OCI-LY7 (cell line): Measurements from ENCODE around the gene PIK3AP1. TPM values are rescaled to one million over a fixed set of nuclear protein-coding genes. Genes with fewer than 3 reads are reported as not detected.

Experiments
- BruUV-seq: library from RNA; stranded (reverse); fragments of 400-500 nt; replicated peaks from 2 replicates; lab custom pipeline; 2021; lab: Mats Ljungman, UMichigan
- CTCF ChIA-PET: fragments of 300-600 bp; sonication (Branson Sonifier 250); formaldehyde crosslinking; loops from one replicate; lab custom pipeline; 2022; ENCODE audit warnings: antibody characterized with exemption; ENCODE audit not compliant: unreplicated experiment; lab: Charles Lee
- POLR2A ChIA-PET: fragments of 300-600 bp; sonication (Branson Sonifier 250); formaldehyde crosslinking; loops from one replicate; lab custom pipeline; 2022; ENCODE audit warnings: antibody characterized with exemption; lab: Charles Lee
- DNase-seq: peaks from one replicate; pipeline ENCODE4 v3.0.0-alpha.2; 2015; ENCODE audit warnings: low spot score
- H2AFZ ChIP-seq: fragments of 200-600 bp; sonication (generic), shearing (Covaris generic); 2 replicates; pipeline ENCODE4 v1.6.1; 2014; ENCODE audit warnings: mild to moderate bottlenecking, antibody characterized with exemption, low read length, moderate library complexity
- H3K27ac ChIP-seq: fragments of 200-600 bp; sonication (generic); 2 replicates; pipeline ENCODE4 v1.5.1; 2014; ENCODE audit warnings: mixed run types, low read depth, mild to moderate bottlenecking, moderate library complexity, low read length, inconsistent platforms; ENCODE audit not compliant: poor library complexity, severe bottlenecking
- H3K36me3 ChIP-seq: fragments of 200-600 bp; sonication (generic); 2 replicates; pipeline ENCODE4 v1.6.1; 2014; ENCODE audit warnings: mild to moderate bottlenecking, antibody characterized with exemption, low read length, moderate library complexity, mixed read lengths; ENCODE audit not compliant: insufficient read depth
- H3K4me1 ChIP-seq: fragments of 200-600 bp; sonication (generic); 2 replicates; pipeline ENCODE4 v1.5.1; 2014; ENCODE audit warnings: mild to moderate bottlenecking, low read length; ENCODE audit not compliant: insufficient read depth, poor library complexity, severe bottlenecking
- H3K4me2 ChIP-seq: fragments of 200-600 bp; sonication (generic); 2 replicates; pipeline ENCODE4 v1.6.1; 2014; ENCODE audit warnings: mild to moderate bottlenecking, low read length
- H3K4me3 ChIP-seq: fragments of 200-600 bp; sonication (generic); 2 replicates; pipeline ENCODE4 v1.5.1; 2014; ENCODE audit warnings: mild to moderate bottlenecking, low read depth, low read length; ENCODE audit not compliant: poor library complexity, severe bottlenecking
- H3K79me2 ChIP-seq: fragments of 200-600 bp; sonication (generic); 2 replicates; pipeline ENCODE4 v1.6.1; 2016; ENCODE audit warnings: low read depth, mild to moderate bottlenecking, low read length, moderate library complexity, mixed read lengths; ENCODE audit not compliant: insufficient read depth
- H3K9me2 ChIP-seq: fragments of 200-600 bp; sonication (generic); 2 replicates; pipeline ENCODE4 v1.6.1; 2016; ENCODE audit warnings: mild to moderate bottlenecking, low read length, mixed read lengths; ENCODE audit not compliant: insufficient read depth
- H3K9me3 ChIP-seq: fragments of 200-600 bp; sonication (generic); 2 replicates; pipeline ENCODE4 v1.6.1; 2014; ENCODE audit warnings: mild to moderate bottlenecking, mixed run types, low read length, mixed read lengths
- H4K20me1 ChIP-seq: fragments of 200-600 bp; sonication (generic); 2 replicates; pipeline ENCODE4 v1.6.1; 2014; ENCODE audit warnings: mild to moderate bottlenecking, antibody characterized with exemption, low read length, moderate library complexity, mixed read lengths; ENCODE audit not compliant: insufficient read depth
- EZH2phosphoT487 ChIP-seq: fragments of 200-600 bp; sonication (generic); IDR thresholded peaks from 2 replicates; pipeline ENCODE4 v1.6.1; 2018; ENCODE audit warnings: low read depth, borderline replicate concordance, mild to moderate bottlenecking, mixed run types, antibody characterized with exemption, low read length, moderate library complexity, mixed read lengths
- intact Hi-C: fragments of 100-400 bp; cut with micrococcal nuclease; formaldehyde crosslinking; loops from one replicate; pipeline ENCODE4 v1.10.0; 2022; ENCODE audit not compliant: unreplicated experiment
- total RNA-seq, 2 experiments: library from RNA; depleted of rRNA in 1 of 2; stranded (reverse); fragments of >200 nt in 1 of 2; shearing (Covaris generic) in 1 of 2; gene quantifications; 2 replicates each; pipeline ENCODE4 v1.2.3, GENCODE V29; 2014 to 2022
- TF ChIP-seq, protein P1 (sequence below): fragments of 200-600 bp; sonication (generic); conservative IDR thresholded peaks from 2 replicates; pipeline ENCODE4 v1.5.1; 2014; ENCODE audit warnings: mild to moderate bottlenecking, antibody characterized with exemption, low read length, moderate library complexity, mixed read lengths

PIK3AP1 gene
- total RNA-seq, 2 experiments from 2014 or later: 132 to 140 TPM

DNA sequence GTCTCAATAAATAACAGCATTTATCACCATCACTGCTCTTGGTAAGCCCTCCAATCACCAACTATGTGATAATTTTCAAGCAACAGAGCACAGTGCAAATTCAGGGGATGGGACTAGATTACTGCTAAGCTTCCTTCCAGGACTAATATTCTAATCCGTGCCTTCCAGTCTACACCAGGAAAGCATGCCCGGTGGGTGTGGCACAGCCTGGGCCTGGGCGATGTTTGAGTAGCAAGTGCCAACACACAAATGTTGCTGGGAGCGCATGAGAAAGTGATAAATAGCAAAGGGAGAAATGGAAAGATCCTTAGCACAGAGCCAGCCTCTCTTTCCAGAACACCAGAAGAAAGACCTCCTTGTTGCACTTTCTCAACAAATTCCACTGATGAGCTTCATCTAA is 120.0 kb downstream of the PIK3AP1 start:
- DNase-seq: no peak
- BruUV-seq: no TSS peak
- no peak overlapping the region for H3K4me3 ChIP-seq
- no peak overlapping the region for H3K4me2 ChIP-seq
- intact Hi-C loops: no loop called here
- H4K20me1 ChIP-seq: no peaks in the 10 kb centered on the region
- H2AFZ ChIP-seq: no peak overlapping the region
- ChIA-PET POLR2A (no interaction called here), CTCF (no interaction called here)
- no peaks in the 10 kb centered on the region for H3K9me2 ChIP-seq
- no peaks in the 10 kb centered on the region for H3K79me2 ChIP-seq
- H3K9me3 ChIP-seq: no peaks in the 10 kb centered on the region
- no peak for TF ChIP-seq EZH2phosphoT487
- TF ChIP-seq, protein P1, sequence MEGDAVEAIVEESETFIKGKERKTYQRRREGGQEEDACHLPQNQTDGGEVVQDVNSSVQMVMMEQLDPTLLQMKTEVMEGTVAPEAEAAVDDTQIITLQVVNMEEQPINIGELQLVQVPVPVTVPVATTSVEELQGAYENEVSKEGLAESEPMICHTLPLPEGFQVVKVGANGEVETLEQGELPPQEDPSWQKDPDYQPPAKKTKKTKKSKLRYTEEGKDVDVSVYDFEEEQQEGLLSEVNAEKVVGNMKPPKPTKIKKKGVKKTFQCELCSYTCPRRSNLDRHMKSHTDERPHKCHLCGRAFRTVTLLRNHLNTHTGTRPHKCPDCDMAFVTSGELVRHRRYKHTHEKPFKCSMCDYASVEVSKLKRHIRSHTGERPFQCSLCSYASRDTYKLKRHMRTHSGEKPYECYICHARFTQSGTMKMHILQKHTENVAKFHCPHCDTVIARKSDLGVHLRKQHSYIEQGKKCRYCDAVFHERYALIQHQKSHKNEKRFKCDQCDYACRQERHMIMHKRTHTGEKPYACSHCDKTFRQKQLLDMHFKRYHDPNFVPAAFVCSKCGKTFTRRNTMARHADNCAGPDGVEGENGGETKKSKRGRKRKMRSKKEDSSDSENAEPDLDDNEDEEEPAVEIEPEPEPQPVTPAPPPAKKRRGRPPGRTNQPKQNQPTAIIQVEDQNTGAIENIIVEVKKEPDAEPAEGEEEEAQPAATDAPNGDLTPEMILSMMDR: no peak
- H3K27ac ChIP-seq: no peak overlapping the region
- H3K36me3 ChIP-seq: peaks cover 99% of the 10 kb centered on the region
- H3K4me1 ChIP-seq: no peaks in the 10 kb centered on the region

DNA sequence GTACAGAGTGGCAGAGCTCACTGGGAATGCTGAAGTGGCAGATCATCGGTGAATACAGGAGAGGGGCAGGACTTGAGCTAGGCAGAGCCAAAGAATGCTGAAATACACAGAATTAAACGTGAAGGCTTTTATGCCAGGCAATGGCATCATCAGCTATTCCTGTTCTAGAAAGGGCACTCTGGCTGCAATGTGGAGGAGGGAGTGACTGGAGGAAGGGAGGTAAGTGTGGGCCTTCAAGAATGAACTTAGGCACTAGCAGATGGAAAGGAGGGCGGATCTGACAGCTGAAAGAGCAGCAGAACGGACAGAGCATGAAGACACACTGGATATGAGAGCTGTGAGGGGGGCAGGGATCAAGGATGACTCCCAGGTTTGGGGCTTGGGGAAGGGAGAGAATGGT is 121.5 kb downstream of the PIK3AP1 start:
- no TSS peak for BruUV-seq
- TF ChIP-seq EZH2phosphoT487: no peak
- TF ChIP-seq, protein P1: no peak
- DNase-seq: no peak
- ChIA-PET CTCF (no interaction called here), POLR2A (interaction anchor here (0.6 kb wide), 1 partner anchor 58 kb away, joined by 3 read pairs; no protein-coding TSS in a partner anchor)
- Histone ChIP-seq H3K4me3 (no peak overlapping the region), H3K27ac (no peak overlapping the region), H3K9me2 (no peaks in the 10 kb centered on the region), H3K9me3 (no peaks in the 10 kb centered on the region), H4K20me1 (no peaks in the 10 kb centered on the region), H3K79me2 (no peaks in the 10 kb centered on the region), H3K4me1 (no peaks in the 10 kb centered on the region), H3K4me2 (no peak overlapping the region), H3K36me3 (peaks cover 99% of the 10 kb centered on the region), H2AFZ (no peak overlapping the region)
- intact Hi-C loops: no loop called here

DNA sequence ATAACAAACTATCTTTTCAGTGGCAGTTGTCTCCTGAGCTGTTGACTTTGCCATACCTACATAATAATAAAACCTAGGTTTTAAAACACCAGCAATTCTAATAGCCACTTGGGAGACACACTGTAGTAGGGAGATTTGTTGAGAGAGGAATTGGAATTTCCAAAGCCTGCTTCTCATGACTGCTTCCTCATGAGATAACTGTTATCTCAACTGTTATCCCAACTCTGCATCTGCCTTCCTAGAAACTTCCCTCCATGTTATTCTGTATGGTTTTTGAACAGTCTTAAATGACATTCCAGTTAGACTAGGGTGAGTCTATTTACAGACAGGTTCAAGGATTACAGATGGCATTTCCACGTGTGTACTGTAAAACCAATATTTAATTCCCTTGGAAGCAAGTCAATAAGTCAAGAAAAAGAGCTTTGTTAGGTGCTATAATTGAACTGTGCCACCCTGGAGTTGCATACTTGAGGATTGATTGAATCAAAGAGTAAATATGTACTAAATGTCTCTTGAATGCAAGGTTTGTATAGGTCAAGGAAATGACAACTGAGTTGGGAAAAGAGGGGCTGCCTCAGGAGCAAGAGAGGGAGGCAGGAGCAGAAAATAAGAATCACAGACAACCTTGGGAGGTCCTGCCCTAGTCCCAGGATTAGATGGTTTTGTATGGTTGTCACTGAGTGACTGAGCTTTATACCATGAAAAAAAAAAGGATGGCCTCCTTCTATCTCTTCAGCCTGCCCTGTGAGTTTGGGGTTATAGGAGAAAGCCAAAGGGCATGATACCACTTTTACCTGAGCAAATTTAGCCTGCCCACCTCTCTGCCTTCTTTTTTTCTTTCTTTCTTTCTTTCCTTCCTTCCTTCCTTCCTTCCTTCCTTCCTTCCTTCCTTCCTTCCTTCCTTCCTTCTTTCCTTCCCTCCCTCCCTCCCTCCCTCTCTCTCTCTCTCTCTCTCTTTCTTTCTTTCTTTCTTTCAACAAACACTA is 123.6 kb downstream of the PIK3AP1 start:
- POLR2A ChIA-PET: no interaction called here
- Histone ChIP-seq H3K4me3 (no peak overlapping the region), H4K20me1 (no peaks in the 10 kb centered on the region), H2AFZ (no peak overlapping the region), H3K27ac (no peak overlapping the region), H3K9me2 (no peaks in the 10 kb centered on the region), H3K79me2 (no peaks in the 10 kb centered on the region), H3K9me3 (no peaks in the 10 kb centered on the region), H3K36me3 (peaks cover 97% of the 10 kb centered on the region), H3K4me1 (no peaks in the 10 kb centered on the region), H3K4me2 (no peak overlapping the region)
- no TSS peak for BruUV-seq
- intact Hi-C loops: no loop called here
- DNase-seq: no peak
- no peak for TF ChIP-seq EZH2phosphoT487
- TF ChIP-seq, protein P1: no peak
- CTCF ChIA-PET: no interaction called here
